Uterus (tissue), 4 donors: ENCODE data around the gene HSD17B7. TPM values are rescaled to one million over a fixed set of nuclear protein-coding genes. Genes with fewer than 3 reads are reported as not detected.

ENCODE experiments used
- DNase-seq, 2 donors: peaks; one replicate each; pipeline ENCODE4 v3.0.0-alpha.2; 2019 to 2020
- H3K27ac ChIP-seq, 2 donors: fragments of 200-600 bp; sonication (generic); 1 replicate in 1 of 2; 2 replicates in 1 of 2; pipeline ENCODE4 v1.5.1; 2016 to 2018
- H3K27me3 ChIP-seq, 2 donors: fragments of 200-600 bp; sonication (generic); one replicate each; pipeline ENCODE4 v1.5.1; 2018 to 2019; ENCODE audit warnings: control low read depth in 1 of 2
- H3K36me3 ChIP-seq, 2 donors: fragments of 200-600 bp; sonication (generic); one replicate each; pipeline ENCODE4 v1.5.1; 2019; ENCODE audit warnings: control low read depth in 1 of 2
- H3K4me1 ChIP-seq, 2 donors: fragments of 200-600 bp; sonication (generic); one replicate each; pipeline ENCODE4 v1.5.1; 2018 to 2019; ENCODE audit warnings: control low read depth in 1 of 2
- H3K4me3 ChIP-seq, 2 donors: fragments of 200-600 bp; sonication (generic); 1 replicate in 1 of 2; 2 replicates in 1 of 2; pipeline ENCODE4 v1.5.1; 2018 to 2019; ENCODE audit warnings: mild to moderate bottlenecking in 1 of 2
- H3K9me3 ChIP-seq, 2 donors: fragments of 200-600 bp; sonication (generic); one replicate each; pipeline ENCODE4 v1.5.1; 2019; ENCODE audit warnings: control low read depth in 1 of 2
- CTCF ChIP-seq, 4 experiments: fragments of 200-600 bp in 2 of 4; fragments of 450-650 bp in 2 of 4; sonication (generic) in 2 of 4; IDR thresholded peaks; one replicate each; pipeline ENCODE4 v1.5.1; 2016 to 2019; ENCODE audit warnings: antibody characterized with exemption in 4 of 4, mild to moderate bottlenecking in 2 of 4, moderate library complexity in 1 of 4
- POLR2A ChIP-seq, 2 donors: fragments of 450-650 bp; IDR thresholded peaks; one replicate each; pipeline ENCODE4 v1.6.1; 2016; ENCODE audit warnings: antibody characterized with exemption in 2 of 2, mild to moderate bottlenecking in 1 of 2, moderate library complexity in 1 of 2
- intact Hi-C: fragments of 100-400 bp; cut with DNase I; formaldehyde crosslinking; loops from one replicate; pipeline ENCODE4 v1.15.1; 2023; ENCODE audit warnings: low total_unique reads
- total RNA-seq, 4 donors: library from RNA; depleted of rRNA in 3 of 4; stranded (reverse); fragments of >200 nt in 3 of 4; gene quantifications; one replicate each; pipeline versions ENCODE4 v1.1.0 to v1.2.4, GENCODE V29; 2014 to 2023
- donor health status: DM: yes; HTN: yes; CAD: no.

The HSD17B7 gene
- total RNA-seq, 4 donors from 2014 or later = 3.1 to 24.7 (median 10.3) TPM

- H3K9me3 ChIP-seq = no peaks in the 10 kb centered on the region
- H3K4me1 ChIP-seq = no peaks in the 10 kb centered on the region
- no peak overlapping the region for H3K4me3 ChIP-seq
- no peak for DNase-seq
- H3K27ac ChIP-seq = no peak overlapping the region
- H3K36me3 ChIP-seq = no peaks in the 10 kb centered on the region
- no peak for TF ChIP-seq CTCF (IDR thresholded peaks at IDR 0.05)
- H3K27me3 ChIP-seq = no peaks in the 10 kb centered on the region
- intact Hi-C loops = no loop called here
Measured at GRCh38 chr1:162823771-162824525, 33.4 kb downstream of the HSD17B7 start.

GRCh38 chr1:162829268-162829667 is 38.8 kb downstream of the HSD17B7 start:
- no peak for DNase-seq
- no peaks in the 10 kb centered on the region for H3K36me3 ChIP-seq

GRCh38 chr1:162832470-162832869 is 42.0 kb downstream of the HSD17B7 start:
- no peak overlapping the region for H3K27ac ChIP-seq
- H3K4me3 ChIP-seq = no peak overlapping the region
- DNase-seq = no peak
- no peaks in the 10 kb centered on the region for H3K4me1 ChIP-seq
- no peaks in the 10 kb centered on the region for H3K9me3 ChIP-seq
- H3K27me3 ChIP-seq = no peaks in the 10 kb centered on the region
- TF ChIP-seq CTCF (IDR thresholded peaks at IDR 0.05) = no peak
- TF ChIP-seq POLR2A (IDR thresholded peaks at IDR 0.05) = no peak
- intact Hi-C loops = no loop called here
- no peaks in the 10 kb centered on the region for H3K36me3 ChIP-seq

More at GRCh38 chr1:162829268-162829667, 38.8 kb downstream of the HSD17B7 start:
- intact Hi-C loops = no loop called here
- Histone ChIP-seq H3K4me1 (no peaks in the 10 kb centered on the region), H3K27ac (no peak overlapping the region), H3K9me3 (no peaks in the 10 kb centered on the region), H3K27me3 (no peaks in the 10 kb centered on the region), H3K4me3 (no peak overlapping the region)
- TF ChIP-seq CTCF (IDR thresholded peaks at IDR 0.05) (no peak), POLR2A (IDR thresholded peaks at IDR 0.05) (no peak)

- intact Hi-C loops = no loop called here
- no peak overlapping the region for H3K4me3 ChIP-seq
- H3K27ac ChIP-seq = no peak overlapping the region
- no peak for DNase-seq
- TF ChIP-seq CTCF (IDR thresholded peaks at IDR 0.05) (no peak), POLR2A (IDR thresholded peaks at IDR 0.05) (no peak)
- H3K27me3 ChIP-seq = no peaks in the 10 kb centered on the region
- H3K9me3 ChIP-seq = no peaks in the 10 kb centered on the region
- no peaks in the 10 kb centered on the region for H3K4me1 ChIP-seq
- no peaks in the 10 kb centered on the region for H3K36me3 ChIP-seq
Measured at GRCh38 chr1:162835157-162835899, 44.8 kb downstream of the HSD17B7 start.

- Histone ChIP-seq H3K27ac (no peak overlapping the region), H3K4me3 (no peak overlapping the region), H3K4me1 (no peaks in the 10 kb centered on the region), H3K36me3 (no peaks in the 10 kb centered on the region), H3K9me3 (no peaks in the 10 kb centered on the region), H3K27me3 (no peaks in the 10 kb centered on the region)
- intact Hi-C loops = no loop called here
- no peak for DNase-seq
- TF ChIP-seq POLR2A (IDR thresholded peaks at IDR 0.05) = no peak
- no peak for TF ChIP-seq CTCF (IDR thresholded peaks at IDR 0.05)
Measured at GRCh38 chr1:162838863-162839262, 48.4 kb downstream of the HSD17B7 start.
